Gastrocnemius medialis (tissue), 4 donors: Measurements from ENCODE around the gene HECA.

ENCODE experiments used
- POLR2A ChIP-seq, 2 donors: fragments of 450-650 bp; IDR thresholded peaks; one replicate each; pipeline ENCODE4 v1.6.1; 2017; ENCODE audit warnings: antibody characterized with exemption in 2 of 2, mild to moderate bottlenecking in 2 of 2, moderate library complexity in 2 of 2
- TF ChIP-seq, protein P1 (sequence below), 5 experiments: fragments of 450-650 bp in 3 of 5; fragments of 200-600 bp in 2 of 5; sonication (generic) in 2 of 5; IDR thresholded peaks in 4 of 5; conservative IDR thresholded peaks in 1 of 5; 1 replicate in 4 of 5; 2 replicates in 1 of 5; pipeline ENCODE4 v1.5.1; 2016 to 2019; ENCODE audit warnings: antibody characterized with exemption in 5 of 5, mild to moderate bottlenecking in 3 of 5, moderate library complexity in 3 of 5

DNA sequence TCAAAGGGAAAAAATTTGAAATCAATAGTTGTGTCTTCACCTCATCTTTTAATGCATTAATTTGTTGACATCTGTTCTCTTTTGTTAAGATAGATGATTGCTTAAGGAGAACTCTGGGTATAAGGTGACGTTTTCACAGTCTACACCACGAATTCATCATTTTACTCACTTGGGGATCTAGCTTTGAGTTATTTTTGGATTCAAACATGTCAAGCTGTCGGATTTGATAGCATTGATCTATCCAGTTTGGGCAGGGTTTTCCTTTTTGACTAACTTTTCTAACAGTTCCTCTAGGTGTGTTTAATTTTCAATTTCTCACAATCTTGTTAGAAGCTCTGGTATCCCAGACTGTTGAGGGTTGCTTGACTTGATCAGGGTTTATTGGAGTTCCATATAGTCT lies 49.6 kb downstream of the HECA start:
- TF ChIP-seq POLR2A (IDR thresholded peaks at IDR 0.05): no peak
- TF ChIP-seq, protein P1, sequence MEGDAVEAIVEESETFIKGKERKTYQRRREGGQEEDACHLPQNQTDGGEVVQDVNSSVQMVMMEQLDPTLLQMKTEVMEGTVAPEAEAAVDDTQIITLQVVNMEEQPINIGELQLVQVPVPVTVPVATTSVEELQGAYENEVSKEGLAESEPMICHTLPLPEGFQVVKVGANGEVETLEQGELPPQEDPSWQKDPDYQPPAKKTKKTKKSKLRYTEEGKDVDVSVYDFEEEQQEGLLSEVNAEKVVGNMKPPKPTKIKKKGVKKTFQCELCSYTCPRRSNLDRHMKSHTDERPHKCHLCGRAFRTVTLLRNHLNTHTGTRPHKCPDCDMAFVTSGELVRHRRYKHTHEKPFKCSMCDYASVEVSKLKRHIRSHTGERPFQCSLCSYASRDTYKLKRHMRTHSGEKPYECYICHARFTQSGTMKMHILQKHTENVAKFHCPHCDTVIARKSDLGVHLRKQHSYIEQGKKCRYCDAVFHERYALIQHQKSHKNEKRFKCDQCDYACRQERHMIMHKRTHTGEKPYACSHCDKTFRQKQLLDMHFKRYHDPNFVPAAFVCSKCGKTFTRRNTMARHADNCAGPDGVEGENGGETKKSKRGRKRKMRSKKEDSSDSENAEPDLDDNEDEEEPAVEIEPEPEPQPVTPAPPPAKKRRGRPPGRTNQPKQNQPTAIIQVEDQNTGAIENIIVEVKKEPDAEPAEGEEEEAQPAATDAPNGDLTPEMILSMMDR (IDR thresholded peaks at IDR 0.05 in 4 of 5, conservative IDR thresholded peaks at IDR 0.05 in 1 of 5): no peak
